Activated naive CD4-positive, alpha-beta T cell treated with anti-CD3 and anti-CD28 coated beads, Interleukin-2, amount 50 U/mL, for 72 hours (primary cell): ENCODE results near the gene C3orf20. TPM values are rescaled to one million over a fixed set of nuclear protein-coding genes. Genes with fewer than 3 reads are reported as not detected.
"Not testable (repeated sequence)": the region's sequence is repeated elsewhere in the genome, so short reads cannot be mapped to it uniquely, and the experiment has no call there.

Experiments
- ATAC-seq, 2 donors: fragments of 150-1000 bp; cut with Tn5 transposase; 2 replicates each; pipeline ENCODE4 v1.10.0; 2021; ENCODE audit warnings: mild to moderate bottlenecking in 2 of 2, moderate library complexity in 2 of 2
- DNase-seq, 2 donors: peaks; one replicate each; pipeline ENCODE4 v3.0.0; 2021 to 2022; ENCODE audit warnings: low spot score in 2 of 2
- H3K27ac Mint-ChIP-seq, 2 donors: one replicate each; pipeline ENCODE4 v1.8.0; 2022; ENCODE audit warnings: mild to moderate bottlenecking in 2 of 2, mixed read lengths in 2 of 2
- H3K36me3 Mint-ChIP-seq, 2 donors: one replicate each; pipeline ENCODE4 v1.8.0; 2022; ENCODE audit warnings: mixed read lengths in 2 of 2
- H3K9me3 Mint-ChIP-seq, 2 donors: one replicate each; pipeline ENCODE4 v1.8.0; 2022; ENCODE audit warnings: mixed read lengths in 2 of 2
- total RNA-seq, 2 donors: library from RNA; stranded (reverse); gene quantifications; one replicate each; pipeline ENCODE4 v1.2.3, GENCODE V29; 2022

The C3orf20 gene
- total RNA-seq, 2 donors from 2014 or later, result 0.56 TPM; not detected in 1

DNA sequence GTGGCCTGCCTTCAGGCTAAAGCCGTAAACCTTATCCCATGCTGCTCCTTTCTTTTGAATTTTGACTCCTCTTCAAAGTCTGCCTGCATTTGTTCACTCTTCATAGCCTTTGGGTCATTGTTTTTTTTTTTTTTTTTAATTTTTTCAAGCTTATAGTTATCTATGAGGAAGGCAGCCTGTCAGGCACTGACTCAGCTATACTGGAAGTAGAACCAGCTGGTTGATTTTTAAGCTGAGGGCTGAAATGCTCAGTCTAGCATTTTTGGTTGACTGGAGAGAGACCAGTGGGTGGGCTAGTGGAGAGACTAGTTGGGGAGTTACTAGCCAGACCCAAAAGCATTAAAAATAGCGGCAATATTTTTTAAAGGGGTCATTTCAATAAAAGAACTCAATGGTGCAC is 44.1 kb downstream of the C3orf20 start:
- Mint-ChIP-seq H3K9me3 (no peaks in the 10 kb centered on the region), H3K36me3 (no peaks in the 10 kb centered on the region), H3K27ac (no peak overlapping the region)
- ATAC-seq (no peak), DNase-seq (no peak)

DNA sequence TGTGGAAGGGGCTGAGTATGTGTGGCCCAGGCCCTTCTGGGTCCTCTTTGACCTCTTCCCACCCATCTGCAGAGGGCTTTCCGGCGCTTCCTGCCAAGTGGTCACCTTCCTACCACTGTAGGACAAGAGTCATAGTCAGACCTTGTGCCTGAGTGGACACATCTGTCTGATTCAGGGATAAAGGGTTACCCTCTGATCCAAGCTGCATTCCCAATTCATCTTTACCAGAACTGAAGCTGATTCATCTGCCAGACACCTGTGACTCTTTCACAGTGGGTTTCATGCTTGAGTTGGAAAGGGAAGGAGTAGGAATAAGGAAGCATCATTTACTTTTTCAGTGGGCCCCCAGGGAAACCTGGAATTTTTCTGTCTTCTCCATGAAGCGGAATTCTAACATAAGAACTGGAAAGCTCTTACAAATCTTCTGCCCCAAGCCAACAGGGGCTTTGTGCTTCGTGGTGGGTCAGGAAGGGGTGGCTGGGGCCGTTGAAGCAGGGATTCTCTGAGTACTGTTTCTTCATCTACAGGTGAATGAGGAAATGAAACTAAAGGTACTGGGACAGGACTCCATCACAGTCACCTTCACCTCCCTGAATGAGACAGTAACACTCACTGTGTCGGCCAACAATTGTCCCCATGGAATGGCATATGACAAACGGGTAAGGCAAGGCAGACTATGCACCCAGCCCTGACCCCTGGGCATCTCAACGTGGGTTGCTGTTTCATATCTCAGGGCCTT is 46.4 kb downstream of the C3orf20 start:
- H3K36me3 Mint-ChIP-seq, result no peaks in the 10 kb centered on the region
- ATAC-seq, result no peak

DNA sequence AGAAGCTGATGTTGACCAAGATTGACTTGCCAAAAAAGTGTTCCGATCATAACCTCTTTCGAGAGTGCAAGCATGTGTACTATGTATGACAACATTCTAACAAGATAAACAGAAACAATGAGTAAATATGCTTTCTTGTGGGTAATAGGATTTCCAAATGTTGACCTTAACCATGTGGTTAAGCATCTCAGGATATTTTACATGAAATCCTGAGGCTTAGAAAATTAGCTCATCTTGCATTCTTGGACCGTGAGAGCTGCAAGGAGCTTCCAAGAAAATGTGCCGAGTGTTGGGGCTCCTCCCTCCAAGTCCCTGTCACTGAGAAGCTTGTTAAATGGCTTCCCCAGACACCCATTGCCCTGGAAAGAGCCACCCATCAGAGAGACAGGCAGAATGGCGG is 50.1 kb downstream of the C3orf20 start:
- H3K27ac Mint-ChIP-seq, result no peak overlapping the region
- H3K9me3 Mint-ChIP-seq, result no peaks in the 10 kb centered on the region
- DNase-seq, result no peak
- H3K36me3 Mint-ChIP-seq, result no peaks in the 10 kb centered on the region
- no peak for ATAC-seq

More for the DNA sequence above, 46.4 kb downstream of the C3orf20 start:
- DNase-seq, result no peak
- no peaks in the 10 kb centered on the region for H3K9me3 Mint-ChIP-seq
- no peak overlapping the region for H3K27ac Mint-ChIP-seq

DNA sequence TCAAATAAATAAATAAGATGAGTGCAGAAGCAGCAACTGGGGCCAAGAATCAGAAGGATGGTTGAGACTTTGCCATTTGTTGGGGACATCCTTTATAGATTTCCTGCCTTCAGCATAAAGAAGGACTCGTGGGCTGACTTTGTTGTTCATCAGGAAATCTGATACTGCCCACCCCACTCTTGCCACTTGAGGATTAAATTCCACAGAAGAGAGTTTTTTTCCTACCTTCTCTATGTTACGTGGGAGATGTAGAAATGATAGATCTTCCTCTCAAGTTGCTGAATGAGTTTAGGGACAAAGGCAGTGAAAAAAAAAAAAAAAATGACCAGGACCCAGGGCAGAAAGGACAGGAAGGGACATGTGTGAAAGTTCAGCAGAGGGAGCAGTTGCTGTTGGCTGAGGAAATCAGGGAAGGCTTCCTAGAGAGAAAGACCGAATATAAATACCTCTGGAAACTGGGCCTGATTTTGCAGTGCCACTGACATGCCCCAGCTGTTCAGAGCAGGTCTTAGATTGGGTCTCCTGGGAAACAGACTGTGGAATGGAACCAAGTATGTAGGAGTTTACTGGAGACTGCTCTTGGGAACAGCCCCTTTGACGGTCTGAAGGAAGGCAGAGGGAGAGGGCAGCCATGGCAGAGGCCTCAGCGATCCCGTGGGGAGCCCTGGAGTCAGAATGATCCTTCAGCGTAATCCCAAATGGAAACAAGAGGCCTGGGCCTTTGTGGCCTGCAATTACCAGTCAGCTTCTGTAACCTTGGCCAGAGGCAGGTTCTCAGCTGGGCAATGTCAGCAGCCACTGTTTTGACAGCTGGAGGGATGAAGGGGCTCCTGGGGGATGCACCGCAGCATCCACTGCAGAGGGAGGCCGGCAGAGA is 50.9 kb downstream of the C3orf20 start:
- H3K36me3 Mint-ChIP-seq, result no peaks in the 10 kb centered on the region
- DNase-seq (no peak), ATAC-seq (no peak)
- no peak overlapping the region for H3K27ac Mint-ChIP-seq
- no peaks in the 10 kb centered on the region for H3K9me3 Mint-ChIP-seq

DNA sequence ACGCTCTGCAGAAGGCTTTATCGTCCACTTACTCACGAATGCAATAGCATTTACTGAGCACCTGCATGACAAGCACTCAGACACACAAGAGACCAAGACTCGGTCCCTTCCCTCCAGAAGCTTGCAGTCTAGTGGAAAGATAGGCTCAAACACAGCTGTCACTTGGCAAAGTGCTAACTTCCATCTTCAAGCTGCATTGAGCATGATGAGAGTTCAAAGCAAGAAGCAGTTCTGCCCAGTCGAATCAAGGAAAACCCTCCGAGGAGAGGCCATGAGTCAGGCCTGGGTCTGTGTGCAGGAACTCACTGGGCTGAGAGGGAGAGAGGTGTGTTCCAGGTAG is 51.5 kb downstream of the C3orf20 start:
- DNase-seq (no peak), ATAC-seq (no peak)
- Mint-ChIP-seq H3K9me3 (no peaks in the 10 kb centered on the region), H3K36me3 (no peaks in the 10 kb centered on the region), H3K27ac (no peak overlapping the region)

DNA sequence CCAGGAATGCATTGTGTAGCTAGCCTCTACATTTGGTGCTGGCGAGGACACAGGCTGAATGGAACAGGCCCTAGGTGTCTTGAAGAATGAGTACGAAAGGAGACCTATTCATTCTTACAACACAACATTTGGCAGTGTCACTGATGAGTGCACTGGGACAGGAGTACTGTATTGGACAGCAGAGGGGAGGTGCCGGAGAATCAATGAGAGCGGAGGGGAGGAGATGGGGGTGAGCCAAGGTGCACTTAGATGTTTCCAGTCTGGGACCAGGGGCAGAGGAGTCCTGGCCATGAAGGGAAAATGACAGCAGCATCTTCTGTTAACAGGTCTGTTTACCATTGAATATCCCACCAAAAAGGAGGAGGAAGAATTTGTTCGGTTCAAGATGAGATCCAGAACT is 53.2 kb downstream of the C3orf20 start:
- Mint-ChIP-seq H3K27ac (no peak overlapping the region), H3K9me3 (no peaks in the 10 kb centered on the region), H3K36me3 (no peaks in the 10 kb centered on the region)
- DNase-seq (no peak), ATAC-seq (no peak)

DNA sequence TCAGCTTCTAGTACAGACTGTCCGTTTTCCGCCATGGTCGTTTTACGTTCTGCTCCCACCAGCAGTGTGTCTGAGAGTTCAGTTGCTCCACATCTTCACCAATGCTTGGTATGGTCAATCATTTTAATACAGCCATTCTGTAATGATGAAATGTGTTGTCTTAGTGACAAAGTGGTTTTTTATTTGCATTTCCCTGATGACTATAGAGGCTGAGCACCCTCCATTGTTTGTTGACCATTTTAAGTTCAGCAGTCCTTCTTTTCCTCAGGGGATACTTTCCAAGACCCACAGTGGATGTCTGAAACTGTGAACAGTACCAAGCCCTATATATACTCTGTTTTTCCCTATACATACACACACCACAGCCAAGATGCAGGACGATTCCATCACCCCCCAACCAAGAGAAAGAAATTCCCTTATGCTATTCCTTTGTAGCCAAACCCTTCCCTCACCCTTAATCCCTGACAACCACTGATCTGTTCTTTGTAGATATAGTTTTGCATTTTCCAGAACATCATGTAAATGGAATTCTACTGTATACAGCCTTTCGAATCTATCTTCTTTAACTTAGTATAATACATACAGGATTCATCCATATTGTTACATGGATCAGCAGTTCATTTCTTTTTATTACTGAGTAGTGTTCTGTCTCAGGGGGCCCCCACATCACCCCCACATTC is 55.9 kb downstream of the C3orf20 start:
- no peak for DNase-seq

DNA sequence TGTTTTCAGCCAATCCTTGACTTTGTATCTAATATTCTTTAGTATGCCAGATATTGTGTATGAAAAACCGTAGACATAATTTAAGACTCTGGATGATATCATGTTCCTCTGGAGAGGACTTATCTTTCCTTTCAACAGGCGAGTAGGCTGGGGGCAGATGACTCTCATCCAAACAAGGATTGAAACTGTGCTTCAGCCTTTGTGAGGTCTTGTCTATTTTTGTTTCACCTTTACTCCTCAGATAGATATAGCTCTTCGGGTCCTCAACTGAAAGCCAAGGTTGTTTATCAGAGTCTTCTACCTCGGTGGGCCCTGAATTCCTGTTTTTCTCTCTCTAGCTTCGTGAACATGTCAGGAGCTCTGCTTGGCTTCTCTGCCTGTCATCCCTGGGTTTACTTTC is 66.0 kb downstream of the C3orf20 start:
- ATAC-seq (no peak), DNase-seq (no peak)
- Mint-ChIP-seq H3K9me3 (peaks cover 0 to 3% of the 10 kb centered on the region in 2 donors), H3K27ac (no peak overlapping the region), H3K36me3 (peaks cover 0 to 14% of the 10 kb centered on the region in 2 donors)

More for the DNA sequence above, 55.9 kb downstream of the C3orf20 start:
- Mint-ChIP-seq H3K36me3 (no peaks in the 10 kb centered on the region), H3K27ac (no peak overlapping the region), H3K9me3 (no peaks in the 10 kb centered on the region)
- no peak for ATAC-seq

DNA sequence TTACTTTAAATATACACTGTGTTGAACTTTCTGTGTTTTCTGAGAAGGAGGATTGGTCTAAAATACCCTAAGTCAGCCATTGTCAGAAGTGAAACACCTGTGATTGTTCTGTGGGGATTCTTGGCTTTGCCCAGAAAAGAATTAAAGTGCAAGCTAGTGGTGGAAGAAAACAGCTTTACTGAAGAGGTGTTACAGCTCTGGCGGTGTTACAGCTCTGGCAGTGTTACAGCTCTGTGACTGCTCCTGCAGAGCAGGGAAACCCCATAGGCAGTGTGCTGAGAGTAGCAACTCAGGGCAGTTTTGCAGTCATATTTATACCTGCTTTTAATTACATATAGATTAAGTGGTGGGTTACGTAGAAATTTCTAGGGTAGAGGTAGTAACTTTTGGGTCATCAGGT is 66.6 kb downstream of the C3orf20 start:
- no peak for ATAC-seq
- peaks cover 0 to 14% of the 10 kb centered on the region in 2 donors for H3K36me3 Mint-ChIP-seq

DNA sequence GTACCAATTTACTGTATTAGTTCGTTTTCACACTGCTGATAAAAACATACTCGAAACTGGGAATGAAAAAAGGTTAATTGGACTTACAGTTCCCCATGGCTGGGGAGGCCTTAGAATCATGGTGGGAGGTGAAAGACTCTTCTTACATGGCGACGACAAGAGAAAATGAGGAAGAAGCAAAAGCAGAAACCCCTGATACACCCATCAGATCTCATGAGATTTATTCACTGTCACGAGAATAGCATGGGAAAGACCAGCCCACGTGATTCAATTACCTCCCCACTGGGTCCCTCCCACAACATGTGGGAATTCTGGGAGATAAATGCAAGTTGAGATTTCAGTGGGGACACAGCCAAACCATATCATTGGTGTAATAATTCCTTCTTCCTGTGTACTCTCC is 69.6 kb downstream of the C3orf20 start:
- H3K27ac Mint-ChIP-seq, result no peak overlapping the region
- peaks cover 0 to 5% of the 10 kb centered on the region in 2 donors for H3K9me3 Mint-ChIP-seq
- DNase-seq, result no peak
- H3K36me3 Mint-ChIP-seq, result peaks cover 0 to 14% of the 10 kb centered on the region in 2 donors
- no peak for ATAC-seq

More for the DNA sequence above, 66.6 kb downstream of the C3orf20 start:
- no peak for DNase-seq
- peaks cover 0 to 3% of the 10 kb centered on the region in 2 donors for H3K9me3 Mint-ChIP-seq
- no peak overlapping the region for H3K27ac Mint-ChIP-seq

DNA sequence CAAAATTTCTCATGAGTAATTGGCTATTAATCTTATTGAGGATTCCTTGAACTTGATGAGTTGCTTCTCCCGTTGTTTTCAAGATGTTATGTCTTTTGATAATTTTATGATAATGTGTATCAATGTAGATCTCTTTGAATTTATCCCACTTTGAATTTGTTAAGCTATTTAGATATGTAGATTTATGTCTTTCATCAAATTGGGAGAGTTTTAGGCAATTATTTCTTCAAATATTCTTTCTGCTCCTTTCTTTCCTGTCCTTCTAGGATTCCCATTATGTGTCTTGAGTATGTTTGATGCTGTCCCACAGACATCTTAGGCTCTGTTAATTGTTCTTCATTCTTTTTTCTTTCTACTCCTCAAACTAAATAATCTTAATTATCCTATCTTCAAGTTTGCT is 75.7 kb downstream of the C3orf20 start:
- ATAC-seq, result no peak
- H3K27ac Mint-ChIP-seq, result no peak overlapping the region
- H3K9me3 Mint-ChIP-seq, result peaks cover 14 to 18% of the 10 kb centered on the region in 2 donors
- H3K36me3 Mint-ChIP-seq, result peaks cover 10 to 22% of the 10 kb centered on the region in 2 donors
- DNase-seq, result no peak

DNA sequence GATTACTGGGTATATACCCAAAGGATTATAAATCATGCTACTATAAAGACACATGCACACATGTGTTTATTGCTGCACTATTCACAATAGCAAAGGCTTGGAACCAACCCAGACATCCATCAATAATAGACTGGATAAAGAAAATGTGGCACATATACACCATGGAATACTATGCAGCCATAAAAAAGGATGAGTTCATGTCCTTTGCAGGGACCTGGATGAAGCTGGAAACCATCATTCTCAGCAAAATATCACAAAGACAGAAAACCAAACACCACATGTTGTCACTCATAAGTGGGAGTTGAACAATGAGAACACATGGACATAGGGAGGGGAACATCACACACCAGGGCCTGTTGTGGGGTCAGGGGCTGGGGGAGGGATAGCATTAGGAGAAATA is 78.0 kb downstream of the C3orf20 start:
- not testable (repeated sequence) for DNase-seq, H3K27ac Mint-ChIP-seq, ATAC-seq
- H3K9me3 Mint-ChIP-seq, result peaks cover 14 to 18% of the 10 kb centered on the region in 2 donors
- peaks cover 10 to 22% of the 10 kb centered on the region in 2 donors for H3K36me3 Mint-ChIP-seq

DNA sequence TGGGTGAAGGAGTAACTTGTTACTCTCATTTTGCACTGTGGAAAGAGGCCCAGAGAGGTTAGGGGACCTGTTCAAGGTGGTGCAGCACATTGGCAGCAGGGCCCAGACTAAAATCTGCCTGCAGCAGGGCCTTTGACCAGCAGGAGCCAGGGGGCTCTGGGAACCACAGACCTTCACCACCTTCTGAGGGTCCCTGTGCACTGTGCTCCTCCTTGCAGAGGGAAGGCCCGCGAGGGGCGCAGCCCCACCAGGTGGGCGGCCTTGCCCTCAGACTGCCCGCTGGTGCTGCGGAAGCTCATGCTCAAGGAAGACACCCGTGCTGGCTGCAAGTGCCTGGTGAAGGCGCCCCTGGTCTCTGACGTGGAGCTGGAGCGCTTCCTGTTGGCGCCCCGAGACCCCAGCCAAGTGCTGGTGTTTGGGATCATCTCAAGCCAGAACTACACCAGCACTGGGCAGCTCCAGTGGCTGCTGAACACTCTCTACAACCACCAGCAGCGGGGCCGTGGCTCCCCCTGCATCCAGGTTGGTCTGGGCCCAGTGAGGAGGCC is 82.3 kb downstream of the C3orf20 start:
- ATAC-seq (no peak), DNase-seq (no peak)
- Mint-ChIP-seq H3K27ac (no peak overlapping the region), H3K36me3 (peaks cover 0 to 10% of the 10 kb centered on the region in 2 donors), H3K9me3 (peaks cover 0 to 2% of the 10 kb centered on the region in 2 donors)

DNA sequence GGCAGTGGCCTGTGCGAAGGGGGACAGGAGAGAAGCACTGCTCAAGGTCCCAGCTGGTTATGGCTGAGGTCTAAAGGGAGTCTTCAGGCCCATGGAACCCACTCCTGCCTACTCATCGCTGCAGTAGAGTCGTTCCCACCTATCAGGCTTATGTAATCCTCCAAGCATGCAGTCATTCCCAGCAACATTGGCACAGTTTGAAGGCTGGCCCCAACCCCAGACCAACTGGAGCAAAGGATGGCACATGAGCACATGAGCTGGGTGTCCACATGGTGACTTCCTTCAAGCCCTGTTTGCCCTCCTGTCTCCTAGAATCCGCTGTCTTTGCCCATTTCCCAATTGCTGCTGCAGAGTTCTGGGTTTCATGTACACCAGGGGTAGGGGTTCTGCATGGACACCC is 83.4 kb downstream of the C3orf20 start:
- DNase-seq (no peak), ATAC-seq (no peak)
- Mint-ChIP-seq H3K27ac (no peak overlapping the region), H3K36me3 (peaks cover 0 to 6% of the 10 kb centered on the region in 2 donors), H3K9me3 (no peaks in the 10 kb centered on the region)

DNA sequence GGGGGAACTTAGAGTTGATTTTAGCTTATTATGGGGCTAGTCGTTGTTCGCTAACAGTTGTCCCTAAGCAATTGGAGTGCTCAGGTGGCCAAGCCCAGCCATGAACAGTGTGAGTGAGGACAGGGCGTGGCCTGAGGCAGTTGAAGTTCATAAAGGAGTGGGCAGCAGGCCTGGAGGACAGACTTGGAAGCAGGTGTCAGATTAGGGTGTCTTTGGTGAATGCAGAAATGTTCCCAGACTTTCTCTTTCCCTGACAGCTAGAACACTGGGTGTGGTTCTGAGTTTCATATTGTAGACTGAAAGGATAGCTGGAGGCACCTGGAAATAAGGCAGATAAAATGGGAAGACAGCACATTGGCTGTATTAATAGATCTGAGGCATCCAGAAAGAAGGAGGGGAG is 84.0 kb downstream of the C3orf20 start:
- Mint-ChIP-seq H3K27ac (no peak overlapping the region), H3K9me3 (no peaks in the 10 kb centered on the region), H3K36me3 (peaks cover 0 to 6% of the 10 kb centered on the region in 2 donors)
- DNase-seq, result no peak
- ATAC-seq, result no peak

DNA sequence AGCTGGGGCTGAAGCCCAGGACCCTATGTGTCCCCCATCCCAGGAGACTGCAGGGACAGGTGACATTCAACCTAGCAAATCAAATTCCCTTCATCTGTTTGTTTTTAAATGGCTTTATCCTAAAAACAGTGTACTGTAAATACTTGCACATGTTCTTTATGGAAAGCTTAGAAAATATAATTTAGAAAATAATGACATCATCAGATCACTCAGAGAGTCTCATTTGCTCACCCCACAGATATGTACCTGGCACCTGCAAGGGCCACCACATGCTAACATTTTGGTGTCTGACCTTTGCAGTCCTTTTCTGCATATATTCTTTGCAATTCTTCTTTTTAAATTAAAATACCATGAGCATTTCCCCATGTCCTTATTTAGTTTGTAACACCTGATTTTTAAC is 85.2 kb downstream of the C3orf20 start:
- ATAC-seq (no peak), DNase-seq (no peak)
- H3K9me3 Mint-ChIP-seq, result no peaks in the 10 kb centered on the region
- H3K36me3 Mint-ChIP-seq, result peaks cover 0 to 6% of the 10 kb centered on the region in 2 donors
- H3K27ac Mint-ChIP-seq, result no peak overlapping the region
